NCI-H446 (cell line): Measurements from ENCODE around the gene ARHGAP8.
"Not testable (repeated sequence)": the region's sequence is repeated elsewhere in the genome, so short reads cannot be mapped to it uniquely, and the experiment has no call there.

Experiments used
- DNase-seq, 2 experiments: peaks; one replicate each; lab custom pipeline; 2025; lab: John Stamatoyannopoulos, UW

Gene ARHGAP8

DNA sequence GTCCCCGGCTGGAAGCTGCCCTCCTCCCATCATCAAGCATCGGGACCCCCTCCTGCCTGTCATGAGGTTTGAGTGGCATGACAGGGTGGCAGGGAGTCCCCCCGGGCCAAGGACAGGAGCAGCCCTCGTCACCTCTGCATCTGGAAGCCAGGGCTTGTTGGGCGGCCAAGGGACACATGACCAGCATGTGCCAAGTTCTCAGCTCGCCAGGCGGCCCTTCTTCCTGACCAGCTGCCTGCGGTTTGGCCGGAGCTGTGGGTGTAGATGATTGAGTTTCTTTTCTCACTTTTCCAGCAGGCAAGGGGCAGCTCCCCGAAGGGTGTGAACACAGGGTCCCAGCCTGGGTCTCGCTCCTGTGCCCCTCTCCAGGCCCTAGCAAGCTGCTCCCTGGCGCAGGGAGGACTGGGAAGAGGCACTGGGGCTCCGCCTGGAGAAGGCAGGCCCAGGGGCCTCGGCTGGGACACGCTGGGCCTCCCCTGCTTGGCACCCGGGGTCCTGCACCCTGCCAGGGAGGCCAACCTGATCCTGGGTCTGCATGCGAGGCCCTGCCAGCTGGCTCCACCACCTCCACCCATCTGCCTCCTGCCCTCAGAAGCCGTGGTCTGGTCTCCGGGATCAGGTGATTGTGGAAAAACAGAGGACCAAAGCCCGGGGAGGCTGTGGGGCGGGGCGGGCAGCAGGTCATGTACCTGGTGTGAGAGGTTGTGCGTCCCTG, 13.4 kb downstream of the ARHGAP8 start:
- no peak for DNase-seq

DNA sequence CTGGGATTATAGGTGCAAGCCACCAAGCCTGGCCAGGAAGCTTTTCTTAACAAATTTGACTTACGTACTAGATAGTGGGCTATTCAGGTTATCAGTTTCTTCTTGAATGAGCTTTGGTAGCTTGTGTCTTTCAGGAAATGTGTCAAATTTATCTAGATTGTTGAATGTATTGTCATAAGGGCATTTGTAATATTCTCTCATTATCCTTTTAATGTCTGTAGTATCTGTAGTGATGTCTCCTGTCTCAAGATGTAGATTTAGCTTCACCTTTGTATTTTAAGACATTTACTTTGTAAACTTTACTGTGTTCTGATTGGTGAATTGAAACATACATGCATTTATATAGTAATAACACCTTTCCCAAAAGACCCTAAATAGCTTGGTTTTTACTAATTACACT, 20.7 kb downstream of the ARHGAP8 start:
- no peak for DNase-seq

DNA sequence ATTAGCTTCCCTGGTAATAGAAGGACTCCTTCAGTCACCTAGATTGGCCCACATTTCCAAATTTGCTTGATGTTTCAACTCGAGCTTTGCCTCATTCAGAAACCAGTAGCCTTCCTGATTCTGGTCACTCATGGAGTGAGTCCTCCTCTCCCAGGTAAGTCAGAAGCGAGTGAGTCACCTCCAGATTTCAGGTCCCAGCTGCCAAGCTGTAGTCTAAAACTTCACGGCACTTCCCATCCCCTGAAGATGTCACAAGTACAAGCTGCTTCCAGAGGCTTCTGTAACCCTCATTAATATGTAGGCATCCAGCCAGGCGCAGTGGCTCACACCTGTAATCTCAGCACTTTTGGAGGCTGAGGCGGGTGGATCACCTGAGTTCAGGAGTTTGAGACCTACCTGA, 23.5 kb downstream of the ARHGAP8 start:
- DNase-seq, result no peak

DNA sequence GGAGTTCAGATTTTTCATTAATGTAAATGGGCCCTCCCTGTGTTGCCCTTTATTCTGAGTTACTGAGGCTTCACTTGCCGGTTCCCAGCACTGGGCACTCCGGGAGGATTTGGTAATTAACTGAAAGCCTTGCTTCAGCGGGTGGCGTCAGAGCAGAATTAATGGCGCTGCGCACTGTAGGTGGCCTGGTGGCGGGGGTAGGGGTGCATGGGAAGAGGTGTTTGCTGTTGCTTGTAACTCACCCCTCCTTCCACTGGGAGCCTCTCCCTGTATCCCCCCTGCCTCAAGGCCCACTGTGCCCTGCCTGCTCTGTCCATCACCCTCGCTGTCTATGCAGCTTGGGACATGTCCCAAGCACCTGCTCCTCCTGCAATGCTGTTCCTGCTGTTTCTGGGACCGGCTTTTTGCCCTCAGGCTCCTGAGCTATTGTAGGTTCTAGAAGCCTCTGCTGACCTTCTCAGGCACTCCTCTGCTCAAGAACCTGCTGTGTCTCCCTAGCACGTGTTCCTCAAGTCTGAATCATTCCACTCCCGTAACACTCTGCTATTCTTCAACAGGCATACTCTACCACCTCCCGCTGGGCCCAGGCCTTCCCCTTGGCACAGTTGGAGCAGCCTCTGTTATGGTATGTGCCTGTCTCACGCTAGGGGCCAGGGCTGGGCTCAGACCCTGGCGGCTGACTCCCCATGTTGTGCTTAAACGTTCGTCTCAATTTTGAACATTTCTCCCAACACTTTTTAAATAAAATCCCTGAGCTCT, 24.4 kb downstream of the ARHGAP8 start:
- no peak for DNase-seq

DNA sequence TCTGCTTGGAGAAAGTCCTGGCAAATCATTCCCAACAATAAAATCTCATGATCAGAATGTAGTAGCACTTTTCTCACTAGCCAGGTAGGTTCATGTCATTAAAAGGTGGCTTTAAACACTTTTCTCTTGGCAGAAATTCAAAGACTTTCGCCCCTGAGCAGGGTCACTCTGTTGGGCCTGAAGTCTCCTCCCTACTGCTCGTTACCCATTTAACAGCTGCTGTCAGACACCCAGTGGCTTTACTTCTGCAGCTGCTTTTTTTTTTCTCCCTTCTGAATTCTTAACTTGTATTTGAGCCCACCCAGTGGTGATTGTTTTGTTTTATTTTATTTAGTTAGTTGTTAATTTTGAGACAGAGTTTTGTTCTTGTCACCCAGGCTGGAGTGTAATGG, 25.0 kb downstream of the ARHGAP8 start:
- DNase-seq, result no peak

DNA sequence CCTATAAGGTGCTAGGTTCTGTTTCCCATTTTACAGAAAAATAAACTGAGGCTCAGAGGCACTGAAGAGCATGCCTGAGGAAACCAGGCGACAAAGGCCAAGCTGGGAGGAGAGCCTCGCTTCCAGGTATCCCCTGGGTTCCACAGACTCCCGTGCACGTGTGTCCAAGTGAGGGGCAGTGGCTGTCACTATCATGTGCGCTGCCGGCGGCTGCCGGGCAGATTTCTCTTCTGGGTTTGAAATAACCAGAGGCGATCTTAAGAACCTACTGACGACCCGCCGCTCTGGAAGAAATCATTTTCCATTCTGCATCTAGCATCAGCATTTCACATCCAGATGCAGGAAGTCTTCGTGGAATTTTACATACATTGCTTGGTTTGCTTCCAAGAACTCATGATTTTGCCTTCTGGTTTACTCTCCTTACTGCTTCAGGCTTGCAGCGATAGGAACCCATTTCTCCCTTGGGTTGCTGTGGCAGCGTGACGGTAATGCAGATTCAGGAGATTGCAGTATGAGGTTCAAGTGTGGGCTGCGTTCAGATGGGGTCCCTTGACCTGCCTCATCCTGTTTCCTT, 28.6 kb downstream of the ARHGAP8 start:
- DNase-seq, result no peak

DNA sequence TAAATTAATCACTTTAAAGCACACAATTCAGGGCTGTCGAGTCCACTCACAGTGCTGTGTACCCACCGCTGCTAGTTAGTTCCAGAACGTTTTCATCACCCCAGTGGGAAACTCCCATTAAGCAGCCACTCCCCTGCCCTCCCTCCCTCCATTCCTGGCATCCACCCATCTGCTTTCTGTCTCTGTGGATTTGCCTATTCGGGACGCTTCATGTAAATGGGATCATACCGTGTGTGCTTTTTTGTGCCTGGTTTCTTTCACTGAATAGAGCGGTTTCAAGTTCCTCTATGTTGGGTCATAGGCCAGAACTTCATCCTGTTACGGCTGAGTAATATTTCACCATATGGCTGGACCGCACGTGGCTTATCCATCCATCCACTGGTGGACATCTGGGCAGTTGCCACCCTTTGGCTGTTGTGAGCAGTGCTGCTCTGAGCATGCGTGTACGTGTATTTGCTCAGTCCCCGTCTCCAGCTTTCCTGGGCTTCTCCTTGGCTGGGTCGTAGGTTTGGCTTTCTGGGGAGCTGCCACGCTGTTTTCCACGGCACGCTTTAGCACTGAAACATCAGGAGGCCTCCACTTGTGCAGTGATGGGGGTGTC, 30.1 kb downstream of the ARHGAP8 start:
- peak in 1 of 2 experiments; percentile 31 for DNase-seq

DNA sequence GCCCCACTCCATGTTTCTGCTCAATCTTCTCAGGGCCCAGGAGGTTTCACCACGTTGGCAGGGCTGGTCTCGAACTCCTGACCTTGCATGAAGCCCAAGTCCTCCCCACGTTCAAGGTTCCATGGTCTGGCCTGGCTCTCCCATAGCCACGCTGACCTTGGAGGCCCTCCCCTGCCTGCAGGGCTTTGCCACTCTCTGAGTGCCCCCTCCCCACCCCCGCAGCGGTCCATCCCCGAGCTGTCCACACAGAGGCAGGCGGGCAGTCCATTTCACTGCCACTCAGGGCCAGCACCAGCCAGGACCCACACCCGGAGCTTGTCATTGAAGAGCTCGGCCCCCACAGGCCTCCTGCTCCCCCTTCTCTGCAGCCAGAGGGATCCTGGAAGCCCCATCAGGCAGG, 30.7 kb downstream of the ARHGAP8 start:
- no peak for DNase-seq

DNA sequence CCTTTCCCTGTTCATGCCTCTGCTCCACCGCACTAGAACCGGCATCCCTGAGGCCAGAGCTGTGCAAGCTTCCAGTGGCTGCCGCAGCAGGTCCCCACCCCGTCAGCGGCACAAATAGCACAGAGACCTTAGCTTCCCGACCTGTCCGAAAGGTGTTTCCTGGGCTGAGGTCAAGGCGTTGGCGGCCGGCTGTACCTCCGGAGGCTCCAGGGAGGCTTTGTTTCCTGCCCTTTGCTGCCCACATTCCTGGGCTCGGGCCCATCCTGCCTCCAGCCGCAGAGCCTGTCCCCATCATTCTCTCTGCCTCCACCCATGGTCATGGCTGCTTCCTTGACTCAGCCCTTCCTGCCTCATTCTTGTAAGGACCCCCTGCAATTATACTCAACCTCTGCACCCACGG, 31.2 kb downstream of the ARHGAP8 start:
- no peak for DNase-seq

DNA sequence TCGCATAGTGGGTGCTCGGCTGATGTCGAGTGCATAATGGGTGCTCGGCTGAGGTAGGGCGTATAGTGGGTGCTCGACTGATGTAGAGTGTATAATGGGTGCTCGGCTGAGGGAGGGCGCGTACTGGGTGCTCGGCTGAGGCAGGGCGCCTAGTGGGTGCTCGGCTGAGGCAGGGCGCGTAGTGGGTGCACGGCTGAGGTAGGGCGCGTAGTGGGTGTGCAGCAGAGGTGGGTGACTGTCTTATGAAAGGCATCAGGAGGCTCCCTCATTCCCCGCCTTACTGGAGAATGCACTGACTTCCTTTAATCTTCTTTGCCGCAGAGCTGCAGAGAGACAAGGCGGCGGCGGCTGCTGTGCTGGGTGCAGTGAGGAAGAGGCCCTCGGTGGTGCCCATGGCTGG, 33.8 kb downstream of the ARHGAP8 start:
- DNase-seq, result no peak

DNA sequence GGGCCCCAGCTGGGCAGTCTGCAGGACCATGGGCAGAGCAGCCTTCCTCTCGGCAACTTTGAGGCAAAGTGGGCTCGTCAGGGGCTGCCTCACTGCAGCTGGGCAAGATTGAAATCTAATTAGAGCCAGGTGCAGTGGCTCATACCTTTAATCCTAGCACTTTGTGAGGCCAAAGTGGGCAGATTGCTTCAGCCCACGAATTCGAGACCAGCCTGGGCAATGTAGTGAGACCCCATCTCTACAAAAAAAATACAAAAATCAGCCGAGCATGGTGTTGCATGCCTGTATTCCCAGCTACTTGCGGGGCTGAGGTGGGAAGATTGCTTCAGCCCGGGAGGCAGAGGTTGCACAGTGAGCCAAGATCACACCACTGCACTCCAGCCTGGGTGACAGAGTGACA, 34.2 kb downstream of the ARHGAP8 start:
- DNase-seq, result no peak

DNA sequence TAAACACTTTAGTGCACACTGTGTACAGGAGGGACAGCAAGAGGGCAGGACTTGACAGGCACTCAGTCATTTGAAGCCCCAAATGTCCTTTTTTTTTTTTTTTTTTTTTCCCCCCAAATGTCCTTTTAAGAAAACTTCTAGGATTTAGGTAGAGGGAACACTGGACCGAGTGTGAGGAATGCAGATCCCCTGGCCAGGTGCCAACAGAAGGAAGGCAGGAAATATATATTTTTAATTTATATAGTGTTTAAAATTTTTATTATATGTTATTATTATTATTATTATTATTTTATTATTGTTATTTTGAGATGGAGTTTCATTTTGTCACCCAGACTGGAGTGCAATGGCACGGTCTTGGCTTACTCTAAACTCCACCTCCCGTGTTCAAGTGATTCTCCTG, 35.5 kb downstream of the ARHGAP8 start:
- no peak for DNase-seq

DNA sequence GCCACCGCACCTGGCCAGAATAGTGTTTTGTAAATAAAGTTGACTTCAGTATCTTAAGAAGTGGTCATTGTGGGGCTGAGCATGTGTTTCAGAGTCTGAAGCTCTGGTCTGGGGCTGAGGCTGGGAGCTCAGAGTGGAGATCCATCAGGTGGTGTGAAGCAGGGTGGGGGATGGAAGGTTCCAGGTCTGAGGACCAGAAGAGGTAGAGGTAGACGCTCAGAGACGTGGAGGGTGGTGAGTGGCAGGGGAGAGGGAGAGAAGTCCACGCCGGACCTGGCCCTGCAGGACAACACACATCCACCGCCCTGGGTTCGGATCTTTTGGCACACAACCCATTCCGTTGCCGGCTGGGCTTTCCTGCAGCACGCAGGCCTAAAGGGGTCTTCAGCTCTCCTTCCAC, 40.7 kb downstream of the ARHGAP8 start:
- DNase-seq, result no peak

DNA sequence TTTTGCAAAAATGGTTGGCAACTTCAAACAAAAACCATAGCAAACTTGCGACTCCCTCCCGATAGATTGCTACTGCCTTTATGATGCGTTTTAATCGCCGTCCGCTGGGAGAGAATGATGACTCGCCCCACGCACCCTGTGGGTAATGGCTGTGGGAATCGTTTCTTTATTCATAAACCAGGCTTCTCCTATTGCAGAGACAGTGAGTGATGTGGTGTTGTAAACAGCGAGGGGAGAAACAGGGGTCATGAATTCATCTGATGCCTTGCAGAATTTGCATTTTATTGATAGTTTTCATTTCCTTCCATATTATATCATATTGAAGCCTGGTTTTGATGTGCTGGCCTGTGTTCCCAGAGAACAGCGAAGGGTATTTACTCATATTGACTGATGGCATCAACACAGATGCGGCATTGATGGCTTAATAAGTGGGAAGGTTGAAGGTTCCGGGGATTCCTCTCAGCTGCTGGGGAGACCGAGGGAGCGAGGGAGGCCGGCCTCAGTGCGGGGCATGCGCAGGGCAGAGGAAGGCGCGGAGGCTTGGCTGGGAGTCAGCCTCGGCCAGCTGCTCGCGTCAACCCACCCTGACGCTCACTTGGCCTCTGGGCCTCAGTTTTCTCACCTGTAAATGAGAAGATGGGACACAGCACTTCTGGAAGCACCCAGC, 41.3 kb downstream of the ARHGAP8 start:
- DNase-seq, result no peak

DNA sequence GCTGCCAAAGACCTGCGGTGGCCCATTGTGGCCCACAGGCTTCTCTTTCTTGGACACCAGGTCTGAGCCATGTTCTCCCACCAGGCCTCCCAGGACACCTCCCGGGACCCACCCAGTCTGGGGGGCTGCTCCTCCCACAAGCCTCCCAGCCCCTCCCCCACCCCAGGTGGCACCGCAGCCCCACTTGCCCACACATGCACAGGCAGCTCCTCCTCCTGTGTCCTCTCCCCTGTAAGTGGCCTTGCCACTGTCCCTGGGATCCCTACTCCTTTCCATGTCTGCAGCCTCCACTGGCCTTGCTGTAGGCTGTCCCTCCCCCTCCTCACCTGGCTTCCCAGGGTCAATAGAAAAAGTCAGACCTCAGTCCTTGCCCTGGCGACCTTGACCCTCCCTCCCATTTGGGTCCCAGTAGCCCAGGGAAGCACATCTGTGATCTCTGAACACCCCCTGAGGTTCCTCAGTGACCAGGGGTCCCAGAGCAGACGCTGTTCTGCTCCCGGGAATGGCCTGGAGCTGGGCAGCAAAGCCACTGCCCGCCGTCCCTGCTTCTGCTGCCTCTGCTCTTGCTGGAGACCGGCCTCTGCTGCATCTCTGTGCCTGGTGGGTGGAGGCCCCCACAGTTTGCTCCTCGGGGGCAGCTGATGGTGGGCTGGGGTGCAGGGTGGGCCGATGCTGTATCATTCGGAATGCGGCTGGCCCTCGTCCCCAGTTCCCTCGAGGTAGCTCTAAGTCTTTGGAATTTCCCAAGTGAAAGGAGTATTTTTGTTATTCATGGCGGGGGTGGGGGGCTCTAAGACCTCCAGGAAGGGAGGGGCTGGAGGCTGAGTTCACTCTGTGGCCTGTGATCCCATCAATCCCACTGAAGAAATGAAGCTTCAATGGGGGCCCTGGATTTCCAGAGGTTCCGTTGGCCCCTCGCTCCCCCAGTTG, 43.6 kb downstream of the ARHGAP8 start:
- DNase-seq, result no peak

DNA sequence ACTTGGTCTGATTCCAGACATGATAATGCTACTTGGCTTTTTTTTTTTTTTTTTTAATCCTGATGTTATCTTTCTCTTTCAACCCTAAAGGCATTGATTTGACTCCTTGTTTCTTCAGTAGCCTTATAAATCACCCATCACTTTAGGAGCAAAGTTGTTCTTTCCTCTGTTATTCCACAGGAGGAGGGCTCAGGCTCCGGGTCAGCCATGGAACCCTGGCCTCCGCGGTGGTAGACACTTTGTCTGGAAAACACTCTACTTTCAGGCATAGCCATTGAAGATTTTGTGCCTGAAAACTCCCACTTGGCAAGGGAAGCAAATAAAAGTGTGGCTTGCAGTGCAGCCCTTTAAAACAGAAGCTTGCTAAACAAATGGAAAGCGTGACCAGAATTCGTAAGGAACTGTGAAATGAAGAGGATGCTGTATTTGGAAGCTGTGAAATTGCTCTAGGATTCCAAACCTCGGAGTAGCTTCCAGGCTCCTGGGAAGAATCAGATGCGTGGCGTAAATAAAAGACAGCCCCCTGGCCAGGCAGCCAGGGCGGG, 44.9 kb downstream of the ARHGAP8 start:
- no peak for DNase-seq

DNA sequence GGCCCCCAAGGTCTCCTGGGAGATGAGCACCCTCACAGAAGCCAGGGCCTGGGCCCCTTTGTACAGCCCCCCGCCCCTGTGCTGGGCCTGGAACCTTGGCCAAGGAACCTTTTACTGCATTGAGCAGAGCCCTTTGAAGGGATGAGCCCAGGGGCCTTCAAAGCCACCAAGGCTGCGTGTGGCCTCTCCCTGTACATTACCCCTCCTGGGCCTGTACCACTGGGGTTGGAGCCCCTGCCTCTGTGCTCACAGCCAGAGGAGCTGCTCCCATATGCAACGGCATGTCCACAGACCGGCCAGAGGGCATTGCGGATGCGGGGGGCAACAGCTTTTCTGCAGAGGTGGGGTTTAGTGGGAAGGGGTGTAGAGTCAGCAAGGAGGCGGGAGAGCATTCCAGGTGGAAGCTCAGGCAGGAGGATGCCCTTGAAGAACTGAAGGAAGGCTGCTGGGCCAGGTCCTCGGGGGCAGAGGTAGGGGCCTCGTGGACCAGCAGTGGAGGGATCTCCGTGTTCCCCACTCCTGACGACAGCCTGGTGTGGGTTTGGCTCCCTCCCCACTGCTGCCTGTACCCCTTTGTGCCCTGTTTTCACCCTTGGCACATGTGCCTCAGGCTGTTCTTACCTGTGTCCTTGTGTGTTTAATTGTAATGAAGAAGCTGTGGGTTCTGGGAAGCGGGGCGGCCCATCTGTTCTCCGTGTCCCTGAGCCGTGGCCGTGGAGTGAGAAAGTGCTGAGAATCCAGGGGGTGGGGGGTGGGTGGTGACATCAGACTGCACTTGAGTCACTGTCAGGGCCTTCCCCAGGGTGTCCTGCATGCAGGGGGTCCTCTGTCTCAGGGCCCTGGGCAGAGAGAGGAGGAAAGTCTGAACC, 46.9 kb downstream of the ARHGAP8 start:
- no peak for DNase-seq

DNA sequence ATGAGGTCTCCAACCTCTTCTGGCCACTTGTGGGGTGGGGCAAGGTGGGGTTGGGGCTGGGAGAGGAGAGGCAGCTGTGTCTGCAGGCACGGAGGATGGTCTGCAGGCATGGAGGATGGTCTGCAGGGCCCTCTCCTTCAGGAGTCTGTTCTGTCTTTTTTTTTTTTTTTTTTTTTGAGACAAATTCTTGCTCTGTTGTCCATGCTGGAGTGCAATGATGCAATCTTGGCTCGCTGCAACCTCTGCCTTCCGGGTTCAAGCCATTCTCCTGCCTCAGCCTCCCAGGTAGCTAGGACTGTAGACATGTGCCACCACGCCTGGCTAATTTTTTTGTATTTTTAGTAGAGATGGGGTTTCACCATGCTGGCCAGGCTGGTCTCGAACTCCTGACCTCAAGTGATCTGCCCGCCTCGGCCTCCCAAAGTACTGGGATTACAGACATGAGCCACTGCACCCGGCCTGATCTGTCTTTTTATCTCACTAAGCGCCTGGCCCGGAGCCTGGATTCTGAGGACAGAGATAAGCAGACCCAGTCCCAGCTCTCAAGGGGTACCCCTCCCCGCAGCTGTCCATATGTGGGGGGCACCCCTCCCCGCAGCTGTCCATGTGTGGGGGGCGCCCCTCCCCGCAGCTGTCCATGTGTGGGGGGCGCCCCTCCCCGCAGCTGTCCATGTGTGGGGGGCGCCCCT, 47.7 kb downstream of the ARHGAP8 start:
- DNase-seq, result not testable (repeated sequence)

DNA sequence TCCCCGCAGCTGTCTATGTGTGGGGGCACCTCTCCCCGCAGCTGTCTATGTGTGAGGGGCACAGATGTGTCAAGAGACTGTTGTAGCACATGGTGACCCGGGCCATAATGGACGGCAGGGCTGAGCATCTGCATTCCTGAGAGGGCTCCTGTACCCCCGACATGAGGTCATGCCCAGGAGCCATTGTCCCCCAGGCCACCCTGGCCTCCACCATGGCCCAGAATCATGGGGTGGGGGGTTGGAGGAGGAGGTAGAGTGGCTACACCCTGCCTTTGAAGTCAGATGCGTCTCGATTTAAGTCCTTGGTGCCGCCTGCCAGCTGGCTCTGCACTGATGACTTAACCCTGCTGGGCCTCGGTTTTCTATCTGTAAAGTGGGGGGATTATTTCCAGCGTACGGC, 49.1 kb downstream of the ARHGAP8 start:
- no peak for DNase-seq
